Measurements from ENCODE around the gene GLTPD2. TPM values are rescaled to one million over a fixed set of nuclear protein-coding genes. Genes with fewer than 3 reads are reported as not detected.
A peak's percentile ranks its signal among the peaks of the same experiment; 100 is the strongest.

The GLTPD2 gene
- polyA plus RNA-seq: under 1 TPM in 2 of 3 donors, not detected in 1; 0.57 to 0.74 TPM

DNA sequence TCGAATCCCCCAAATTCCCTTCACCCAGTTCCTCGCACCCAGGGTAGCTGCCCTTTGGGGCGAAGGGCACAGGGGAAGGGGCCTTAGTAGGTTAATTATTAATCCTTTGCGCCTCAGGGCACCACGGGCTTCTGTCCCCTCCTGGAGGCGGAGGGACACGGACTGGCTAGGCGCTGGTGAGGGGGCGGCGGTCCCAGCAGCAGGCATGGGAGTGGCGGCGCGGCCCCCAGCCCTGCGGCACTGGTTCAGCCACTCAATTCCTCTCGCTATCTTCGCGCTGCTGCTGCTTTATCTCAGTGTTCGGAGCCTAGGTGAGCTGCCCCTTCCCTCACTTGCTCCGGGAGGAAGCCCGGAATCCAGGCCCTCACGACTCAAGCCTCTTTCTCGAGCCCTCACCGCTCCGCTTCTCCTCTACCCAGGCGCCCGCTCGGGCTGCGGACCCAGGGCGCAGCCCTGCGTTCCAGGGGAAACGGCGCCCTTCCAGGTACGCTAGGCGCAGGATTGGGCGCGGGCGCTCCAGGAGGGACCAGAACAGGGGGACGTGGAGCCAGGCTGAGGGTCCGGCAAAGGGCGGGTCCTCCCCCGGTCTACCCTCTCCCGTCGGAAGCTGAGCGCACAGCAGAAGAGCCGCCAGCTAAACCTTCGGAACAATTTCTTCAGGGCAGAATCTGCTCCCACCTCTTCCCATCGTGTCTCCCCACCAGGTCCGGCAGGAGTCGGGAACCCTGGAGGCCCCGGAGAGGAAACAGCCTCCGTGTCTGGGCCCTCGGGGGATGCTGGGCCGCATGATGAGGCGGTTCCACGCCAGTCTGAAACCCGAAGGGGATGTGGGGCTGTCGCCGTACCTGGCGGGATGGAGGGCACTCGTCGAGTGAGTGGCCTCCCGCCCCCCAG lies at the start of gene GLTPD2:
Gene GLTPD2 (plus strand): TSS at position 158 of the 894 bp plus-strand sequence. CDS start 48 bp downstream, at position 206.
- DNase-seq: no peak
- Mint-ChIP-seq H3K4me3 (peak within 1 kb of the TSS; percentile 65 to 77 (median 69)), H3K36me3 (no peaks in the 10 kb centered on the region), H3K27me3 (ENCODE audit: low read depth in 3 of 3) (peaks cover 20 to 26% (median 22%) of the 10 kb centered on the region in 3 donors), H3K4me1 (peaks cover 10 to 13% of the 10 kb centered on the region in 2 donors), H3K27ac (peak within 1 kb of the TSS in 5 of 6 donors; percentile 53 to 73 (median 62)), H3K9me3 (no peaks in the 10 kb centered on the region)

- peak within 1 kb of the TSS; percentile 85 to 89 (median 86) for H3K4me3 Mint-ChIP-seq
- DNase-seq: peak; percentile 46 to 54 (median 51)
- peak within 1 kb of the TSS in 3 of 6 donors; percentile 53 to 73 (median 69) for H3K27ac Mint-ChIP-seq
- peaks cover 16 to 17% of the 10 kb centered on the region in 2 donors for H3K4me1 Mint-ChIP-seq
- H3K36me3 Mint-ChIP-seq: peaks cover 0 to 3% (median 0%) of the 10 kb centered on the region in 3 donors
- H3K27me3 Mint-ChIP-seq (ENCODE audit: low read depth in 3 of 3): peaks cover 14 to 18% (median 16%) of the 10 kb centered on the region in 3 donors
- no peaks in the 10 kb centered on the region for H3K9me3 Mint-ChIP-seq
These were observed 49.4 kb upstream of the GLTPD2 start, which contains the start of the genes CXCL16 and ZMYND15 for GRCh38 chr17:4739122-4740024. Gene CXCL16, minus strand, starts transcription at chr17:4739928. Its CDS starts 589 bp downstream, at chr17:4739339. Gene ZMYND15, plus strand, starts transcription at chr17:4739833. Its CDS starts 716 bp downstream, at chr17:4740549.

GRCh38 chr17:4740025-4740351 lies 48.8 kb upstream of the GLTPD2 start:
- H3K4me1 Mint-ChIP-seq: peaks cover 16 to 17% of the 10 kb centered on the region in 2 donors

DNA sequence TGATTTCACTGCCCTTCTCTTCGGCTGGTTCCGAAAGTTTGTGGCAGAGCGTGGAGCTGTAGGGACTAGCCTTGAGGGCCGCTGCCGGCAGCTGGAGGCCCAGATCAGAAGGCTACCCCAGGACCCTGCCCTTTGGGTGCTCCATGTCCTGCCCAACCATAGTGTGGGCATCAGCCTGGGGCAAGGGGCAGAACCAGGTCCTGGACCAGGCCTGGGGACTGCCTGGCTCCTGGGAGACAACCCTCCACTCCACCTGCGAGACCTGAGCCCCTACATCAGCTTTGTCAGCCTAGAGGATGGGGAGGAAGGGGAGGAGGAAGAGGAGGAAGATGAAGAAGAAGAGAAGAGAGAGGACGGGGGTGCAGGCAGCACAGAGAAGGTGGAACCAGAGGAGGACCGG lies 48.2 kb upstream of the GLTPD2 start:
- no peaks in the 10 kb centered on the region for H3K36me3 Mint-ChIP-seq
- H3K4me3 Mint-ChIP-seq: peak overlapping the region; percentile 85 to 89 (median 86)
- H3K9me3 Mint-ChIP-seq: no peaks in the 10 kb centered on the region
- peak overlapping the region in 2 of 6 donors; percentile 53 to 69 for H3K27ac Mint-ChIP-seq
- no peak for DNase-seq
- H3K4me1 Mint-ChIP-seq: peaks cover 16 to 17% of the 10 kb centered on the region in 2 donors
- H3K27me3 Mint-ChIP-seq (ENCODE audit: low read depth in 3 of 3): peaks cover 15 to 18% (median 16%) of the 10 kb centered on the region in 3 donors

More at GRCh38 chr17:4740025-4740351, 48.8 kb upstream of the GLTPD2 start:
- DNase-seq: no peak
- H3K27me3 Mint-ChIP-seq (ENCODE audit: low read depth in 3 of 3): peaks cover 14 to 18% (median 16%) of the 10 kb centered on the region in 3 donors
- no peaks in the 10 kb centered on the region for H3K36me3 Mint-ChIP-seq
- peak overlapping the region; percentile 85 to 89 (median 86) for H3K4me3 Mint-ChIP-seq
- no peaks in the 10 kb centered on the region for H3K9me3 Mint-ChIP-seq
- peak overlapping the region in 3 of 6 donors; percentile 53 to 73 (median 69) for H3K27ac Mint-ChIP-seq

DNA sequence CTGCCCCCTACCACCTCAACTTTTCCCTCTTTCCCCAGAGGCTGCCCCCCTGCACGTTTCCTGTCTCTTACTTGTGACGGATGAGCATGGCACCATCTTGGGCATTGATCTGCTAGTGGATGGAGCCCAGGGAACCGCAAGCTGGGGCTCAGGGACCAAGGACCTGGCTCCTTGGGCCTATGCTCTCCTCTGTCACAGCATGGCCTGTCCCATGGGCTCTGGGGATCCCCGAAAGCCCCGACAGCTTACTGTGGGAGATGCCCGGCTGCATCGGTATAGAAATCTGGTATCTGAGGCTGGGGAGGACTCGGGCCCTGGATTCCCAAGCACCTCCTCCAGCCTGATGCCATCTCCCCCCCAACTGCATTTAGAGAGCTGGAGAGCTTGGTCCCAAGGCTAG lies 47.2 kb upstream of the GLTPD2 start:
- H3K9me3 Mint-ChIP-seq: no peaks in the 10 kb centered on the region
- peak overlapping the region; percentile 44 to 61 (median 54) for H3K4me3 Mint-ChIP-seq
- H3K4me1 Mint-ChIP-seq: peaks cover 16 to 17% of the 10 kb centered on the region in 2 donors
- DNase-seq: no peak
- H3K27me3 Mint-ChIP-seq (ENCODE audit: low read depth in 3 of 3): peaks cover 15 to 19% (median 16%) of the 10 kb centered on the region in 3 donors
- H3K36me3 Mint-ChIP-seq: no peaks in the 10 kb centered on the region
- no peak overlapping the region for H3K27ac Mint-ChIP-seq

DNA sequence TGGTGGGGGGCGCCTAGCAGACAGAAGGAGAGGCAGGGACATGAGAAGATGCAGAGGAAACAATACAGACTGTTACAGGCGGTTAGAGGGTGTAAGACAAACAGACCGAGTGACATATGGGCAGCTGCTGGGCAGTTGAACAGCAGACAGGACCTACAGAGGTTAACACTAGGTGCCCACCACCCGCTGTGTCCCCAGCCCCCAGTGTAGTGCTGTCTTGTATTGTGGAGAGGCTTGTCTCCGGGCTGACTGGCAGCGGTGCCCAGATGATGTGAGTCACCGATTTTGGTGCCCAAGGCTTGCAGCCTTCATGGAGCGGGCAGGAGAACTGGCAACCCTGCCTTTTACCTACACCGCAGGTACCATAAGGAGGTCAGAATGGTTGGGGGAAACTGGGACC lies 46.6 kb upstream of the GLTPD2 start:
- no peak for DNase-seq
- Mint-ChIP-seq H3K36me3 (no peaks in the 10 kb centered on the region), H3K27me3 (ENCODE audit: low read depth in 3 of 3) (peaks cover 13 to 21% (median 18%) of the 10 kb centered on the region in 3 donors), H3K9me3 (no peaks in the 10 kb centered on the region), H3K4me3 (no peak overlapping the region), H3K27ac (no peak overlapping the region), H3K4me1 (peaks cover 16 to 17% of the 10 kb centered on the region in 2 donors)

GRCh38 chr17:4742629-4743028 lies 46.1 kb upstream of the GLTPD2 start:
- Mint-ChIP-seq H3K27me3 (ENCODE audit: low read depth in 3 of 3) (peaks cover 12 to 23% (median 18%) of the 10 kb centered on the region in 3 donors), H3K9me3 (no peaks in the 10 kb centered on the region), H3K36me3 (no peaks in the 10 kb centered on the region), H3K27ac (no peak overlapping the region), H3K4me1 (peaks cover 16 to 18% of the 10 kb centered on the region in 2 donors), H3K4me3 (no peak overlapping the region)
- no peak for DNase-seq

DNA sequence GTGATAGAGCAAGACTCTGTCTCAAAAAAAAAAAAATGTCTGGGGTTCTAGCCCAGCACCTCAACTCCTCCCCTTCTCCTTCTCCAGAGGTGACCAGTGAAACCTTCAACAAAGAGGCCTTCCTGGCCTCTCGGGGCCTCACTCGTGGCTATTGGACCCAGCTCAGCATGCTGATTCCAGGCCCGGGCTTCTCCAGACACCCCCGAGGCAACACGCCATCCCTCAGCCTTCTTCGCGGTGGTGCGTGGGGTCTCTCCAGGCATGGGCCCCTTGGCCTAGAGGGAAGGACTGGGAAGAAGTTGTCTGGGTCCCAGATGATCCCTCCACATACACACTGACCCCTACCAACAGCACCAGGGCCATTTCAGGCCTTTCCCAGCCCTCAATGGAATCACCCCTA lies 45.5 kb upstream of the GLTPD2 start:
- Mint-ChIP-seq H3K27me3 (ENCODE audit: low read depth in 3 of 3) (peaks cover 12 to 20% (median 18%) of the 10 kb centered on the region in 3 donors), H3K4me3 (no peak overlapping the region), H3K9me3 (no peaks in the 10 kb centered on the region), H3K27ac (no peak overlapping the region), H3K36me3 (no peaks in the 10 kb centered on the region), H3K4me1 (peaks cover 18 to 22% of the 10 kb centered on the region in 2 donors)
- no peak for DNase-seq

- Mint-ChIP-seq H3K27ac (no peak overlapping the region), H3K4me3 (no peak overlapping the region), H3K4me1 (peaks cover 12 to 20% of the 10 kb centered on the region in 2 donors), H3K9me3 (no peaks in the 10 kb centered on the region), H3K36me3 (no peaks in the 10 kb centered on the region), H3K27me3 (ENCODE audit: low read depth in 3 of 3) (peaks cover 8 to 19% (median 18%) of the 10 kb centered on the region in 3 donors)
- no peak for DNase-seq
These were observed 44.9 kb upstream of the GLTPD2 start for GRCh38 chr17:4743898-4744297.

GRCh38 chr17:4744999-4745969 lies 43.5 kb upstream of the GLTPD2 start:
- Mint-ChIP-seq H3K36me3 (no peaks in the 10 kb centered on the region), H3K27me3 (ENCODE audit: low read depth in 3 of 3) (peaks cover 10 to 20% (median 16%) of the 10 kb centered on the region in 3 donors), H3K27ac (no peak overlapping the region), H3K9me3 (no peaks in the 10 kb centered on the region), H3K4me1 (peaks cover 6 to 14% of the 10 kb centered on the region in 2 donors), H3K4me3 (peak overlapping the region in 1 of 5 donors; percentile 33)
- no peak for DNase-seq

GRCh38 chr17:4747847-4748246 lies 40.9 kb upstream of the GLTPD2 start:
- no peak for DNase-seq

DNA sequence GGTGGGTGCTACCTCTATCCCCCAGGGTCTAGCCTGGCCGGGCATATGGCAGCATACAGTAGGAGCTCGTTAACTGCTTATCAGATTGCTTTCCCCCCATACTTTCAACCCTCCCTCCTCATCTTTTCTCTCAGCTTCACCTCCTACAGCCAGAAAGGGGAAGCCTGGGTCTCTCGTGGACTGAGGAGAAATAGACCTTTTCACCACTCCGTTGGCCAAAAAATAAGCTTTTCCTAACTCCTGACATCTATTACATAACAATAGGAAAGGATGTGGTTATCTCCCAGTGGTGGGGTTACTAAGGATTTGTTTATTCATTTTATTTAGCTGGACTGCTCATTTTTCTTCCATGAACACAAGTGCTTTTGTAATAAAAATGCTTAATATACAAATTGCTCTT lies 40.1 kb upstream of the GLTPD2 start:
- Mint-ChIP-seq H3K27me3 (ENCODE audit: low read depth in 3 of 3) (peaks cover 3 to 19% (median 18%) of the 10 kb centered on the region in 3 donors), H3K4me3 (peak overlapping the region in 1 of 5 donors; percentile 12), H3K4me1 (peaks cover 5 to 12% of the 10 kb centered on the region in 2 donors), H3K27ac (no peak overlapping the region), H3K36me3 (no peaks in the 10 kb centered on the region), H3K9me3 (no peaks in the 10 kb centered on the region)
- DNase-seq: no peak

More at GRCh38 chr17:4747847-4748246, 40.9 kb upstream of the GLTPD2 start:
- Mint-ChIP-seq H3K27ac (peak overlapping the region in 2 of 6 donors; percentile 25 to 33), H3K9me3 (no peaks in the 10 kb centered on the region), H3K4me3 (peak overlapping the region in 3 of 5 donors; percentile 19 to 55 (median 25)), H3K4me1 (peaks cover 5 to 12% of the 10 kb centered on the region in 2 donors), H3K27me3 (ENCODE audit: low read depth in 3 of 3) (peaks cover 3 to 19% (median 15%) of the 10 kb centered on the region in 3 donors), H3K36me3 (no peaks in the 10 kb centered on the region)

All from immature natural killer cell (primary cell).